Measurements from ENCODE around the gene APBA3. TPM values are rescaled to one million over a fixed set of nuclear protein-coding genes. Genes with fewer than 3 reads are reported as not detected.

APBA3 gene
- total RNA-seq, 4 donors from 2014 or later: 12.5 to 30.4 (median 21.3) TPM

- H3K4me1 ChIP-seq: peaks cover 0 to 13% (median 0%) of the 10 kb centered on the region in 3 donors
- no peaks in the 10 kb centered on the region for H3K36me3 ChIP-seq
- WGBS, 2 donors (ENCODE audit: low coverage in 1 of 2): 40 to 57% methylated on average over 9 to 10 of the region's 16 CpGs
- TF ChIP-seq POLR2A (IDR thresholded peaks at IDR 0.05) (no peak), CTCF (IDR thresholded peaks at IDR 0.05) (no peak), POLR2AphosphoS5 (IDR thresholded peaks at IDR 0.05) (no peak), EP300 (IDR thresholded peaks at IDR 0.05) (no peak)
- ATAC-seq: no peak
- H3K4me3 ChIP-seq: no peak overlapping the region
- H3K27me3 ChIP-seq: peaks cover 54% of the 10 kb centered on the region
- H3K27ac ChIP-seq: no peak overlapping the region
- H3K9me3 ChIP-seq: peaks cover 0 to 8% (median 0%) of the 10 kb centered on the region in 3 donors
Measured at GRCh38 chr19:3788996-3789778, 27.7 kb upstream of the APBA3 start.

GRCh38 chr19:3785938-3786824 lies 24.7 kb upstream of the APBA3 start, which contains the start of gene MATK:
TSS of gene MATK (minus strand) at chr19:3786381. CDS start at chr19:3785135, 1,246 bp downstream.
- no peaks in the 10 kb centered on the region for H3K36me3 ChIP-seq
- H3K4me1 ChIP-seq: peaks cover 0 to 13% (median 0%) of the 10 kb centered on the region in 3 donors
- H3K9me3 ChIP-seq: peaks cover 0 to 29% (median 2%) of the 10 kb centered on the region in 3 donors
- H3K27me3 ChIP-seq: peaks cover 79% of the 10 kb centered on the region
- WGBS, 2 donors (ENCODE audit: low coverage in 1 of 2): 36 to 43% methylated on average over 3 to 4 of the region's 101 CpGs
- peak within 1 kb of the TSS in 1 of 2 donors; percentile 42 for H3K4me3 ChIP-seq
- no peak within 1 kb of the TSS for H3K27ac ChIP-seq
- no peak for TF ChIP-seq POLR2A (IDR thresholded peaks at IDR 0.05)
- TF ChIP-seq CTCF (IDR thresholded peaks at IDR 0.05): no peak
- TF ChIP-seq EP300 (IDR thresholded peaks at IDR 0.05): no peak
- no peak for TF ChIP-seq POLR2AphosphoS5 (IDR thresholded peaks at IDR 0.05)
- ATAC-seq: no peak

GRCh38 chr19:3785451-3785937 lies 24.0 kb upstream of the APBA3 start:
- peaks cover 0 to 29% (median 2%) of the 10 kb centered on the region in 3 donors for H3K9me3 ChIP-seq
- H3K27ac ChIP-seq: no peak overlapping the region
- H3K36me3 ChIP-seq: no peaks in the 10 kb centered on the region
- TF ChIP-seq POLR2AphosphoS5 (IDR thresholded peaks at IDR 0.05): no peak
- TF ChIP-seq EP300 (IDR thresholded peaks at IDR 0.05): no peak
- no peak for TF ChIP-seq CTCF (IDR thresholded peaks at IDR 0.05)
- TF ChIP-seq POLR2A (IDR thresholded peaks at IDR 0.05): peak in 1 of 2 donors; percentile 11
- peaks cover 0 to 13% (median 0%) of the 10 kb centered on the region in 3 donors for H3K4me1 ChIP-seq
- no CpG with 5 or more reads among the region's 47 CpGs for WGBS, 2 donors (ENCODE audit: low coverage in 1 of 2)
- peak overlapping the region in 1 of 2 donors; percentile 42 for H3K4me3 ChIP-seq
- ATAC-seq: no peak
- H3K27me3 ChIP-seq: peaks cover 74% of the 10 kb centered on the region

- TF ChIP-seq CTCF (IDR thresholded peaks at IDR 0.05) (no peak), EP300 (IDR thresholded peaks at IDR 0.05) (no peak), POLR2A (IDR thresholded peaks at IDR 0.05) (no peak), POLR2AphosphoS5 (IDR thresholded peaks at IDR 0.05) (no peak)
- 19% methylated on average over 3 to 14 of the region's 25 CpGs for WGBS, 2 donors (ENCODE audit: low coverage in 1 of 2)
- H3K9me3 ChIP-seq: peaks cover 0 to 31% (median 2%) of the 10 kb centered on the region in 3 donors
- ATAC-seq: no peak
- H3K27ac ChIP-seq: no peak overlapping the region
- H3K4me3 ChIP-seq: peak overlapping the region in 1 of 2 donors; percentile 42
- H3K4me1 ChIP-seq: peaks cover 0 to 13% (median 0%) of the 10 kb centered on the region in 3 donors
- peaks cover 67% of the 10 kb centered on the region for H3K27me3 ChIP-seq
- no peaks in the 10 kb centered on the region for H3K36me3 ChIP-seq
Measured at GRCh38 chr19:3784607-3785450, 23.3 kb upstream of the APBA3 start.
